Measurements from ENCODE around the gene MLH1. TPM values are rescaled to one million over a fixed set of nuclear protein-coding genes. Genes with fewer than 3 reads are reported as not detected.

MLH1 gene
- total RNA-seq, 4 donors from 2014 or later: 19.4 to 38.0 (median 27.8) TPM

DNA sequence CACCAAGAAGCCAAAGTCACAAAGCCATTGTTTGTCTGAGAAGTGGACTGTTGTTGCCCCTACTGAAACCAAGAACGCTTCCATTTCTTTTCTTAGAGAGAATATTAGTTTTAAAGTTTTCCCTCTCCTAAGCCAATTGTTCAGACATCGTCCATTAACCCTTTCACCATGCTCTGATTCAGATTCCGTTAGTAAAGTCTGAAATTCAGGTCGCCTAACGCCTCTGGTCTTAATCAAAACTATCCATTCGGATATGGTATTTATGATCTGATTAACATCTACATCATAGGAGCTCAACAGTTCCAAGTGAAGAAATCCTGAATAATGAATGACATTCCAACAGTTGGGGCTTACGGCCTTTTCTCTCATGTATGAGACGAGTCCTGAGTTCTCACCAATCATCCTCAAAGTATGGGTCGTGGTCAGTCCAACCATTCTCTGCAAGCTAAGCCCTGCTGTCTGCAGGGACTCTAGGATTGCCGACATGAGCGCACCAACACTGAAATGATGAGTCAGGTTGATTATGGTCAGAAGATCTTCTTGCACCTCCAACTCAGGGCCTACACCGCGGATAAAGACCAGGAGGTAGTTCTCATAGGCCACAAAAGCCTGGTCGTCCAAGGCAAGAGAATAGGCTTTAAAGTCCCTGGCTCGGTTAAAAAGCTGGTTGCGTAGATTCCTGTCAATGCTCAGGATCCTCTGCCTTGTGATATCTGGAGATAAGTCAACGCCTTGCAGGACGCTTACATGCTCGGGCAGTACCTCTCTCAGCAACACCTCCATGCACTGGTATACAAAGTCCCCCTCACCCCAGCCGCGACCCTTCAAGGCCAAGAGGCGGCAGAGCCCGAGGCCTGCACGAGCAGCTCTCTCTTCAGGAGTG lies 1.2 kb upstream of the MLH1 start:
- Histone ChIP-seq H3K4me1 (peaks cover 27 to 59% (median 43%) of the 10 kb centered on the region in 4 donors), H3K9me3 (no peaks in the 10 kb centered on the region), H3K27ac (peak overlapping the region; percentile 90 to 100 (median 98)), H3K36me3 (peaks cover 0 to 9% (median 3%) of the 10 kb centered on the region in 4 donors), H3K4me3 (peak overlapping the region; percentile 17 to 80 (median 66)), H3K27me3 (no peaks in the 10 kb centered on the region)
- WGBS, 2 donors (ENCODE audit: low coverage in 1 of 2): 27 to 32% methylated on average over 10 to 24 of the region's 24 CpGs
- in situ Hi-C loops (cut with MboI; ENCODE audit: low pct_ligation_motif_present in 1 of 4, low pct_unique_long_range_greater_than_20kb in 1 of 4, low sequenced_read_pairs in 3 of 4): no loop called here
- no peak for TF ChIP-seq POLR2AphosphoS5 (IDR thresholded peaks at IDR 0.05)
- no peak for TF ChIP-seq POLR2A (IDR thresholded peaks at IDR 0.05)
- TF ChIP-seq, protein P1, sequence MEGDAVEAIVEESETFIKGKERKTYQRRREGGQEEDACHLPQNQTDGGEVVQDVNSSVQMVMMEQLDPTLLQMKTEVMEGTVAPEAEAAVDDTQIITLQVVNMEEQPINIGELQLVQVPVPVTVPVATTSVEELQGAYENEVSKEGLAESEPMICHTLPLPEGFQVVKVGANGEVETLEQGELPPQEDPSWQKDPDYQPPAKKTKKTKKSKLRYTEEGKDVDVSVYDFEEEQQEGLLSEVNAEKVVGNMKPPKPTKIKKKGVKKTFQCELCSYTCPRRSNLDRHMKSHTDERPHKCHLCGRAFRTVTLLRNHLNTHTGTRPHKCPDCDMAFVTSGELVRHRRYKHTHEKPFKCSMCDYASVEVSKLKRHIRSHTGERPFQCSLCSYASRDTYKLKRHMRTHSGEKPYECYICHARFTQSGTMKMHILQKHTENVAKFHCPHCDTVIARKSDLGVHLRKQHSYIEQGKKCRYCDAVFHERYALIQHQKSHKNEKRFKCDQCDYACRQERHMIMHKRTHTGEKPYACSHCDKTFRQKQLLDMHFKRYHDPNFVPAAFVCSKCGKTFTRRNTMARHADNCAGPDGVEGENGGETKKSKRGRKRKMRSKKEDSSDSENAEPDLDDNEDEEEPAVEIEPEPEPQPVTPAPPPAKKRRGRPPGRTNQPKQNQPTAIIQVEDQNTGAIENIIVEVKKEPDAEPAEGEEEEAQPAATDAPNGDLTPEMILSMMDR (IDR thresholded peaks at IDR 0.05): no peak
- no peak for TF ChIP-seq EP300 (IDR thresholded peaks at IDR 0.05; ENCODE audit: low read depth)
- peak; percentile 35 for DNase-seq
- intact Hi-C loops (cut with DNase I; ENCODE audit: low total_unique reads): no loop called here

DNA sequence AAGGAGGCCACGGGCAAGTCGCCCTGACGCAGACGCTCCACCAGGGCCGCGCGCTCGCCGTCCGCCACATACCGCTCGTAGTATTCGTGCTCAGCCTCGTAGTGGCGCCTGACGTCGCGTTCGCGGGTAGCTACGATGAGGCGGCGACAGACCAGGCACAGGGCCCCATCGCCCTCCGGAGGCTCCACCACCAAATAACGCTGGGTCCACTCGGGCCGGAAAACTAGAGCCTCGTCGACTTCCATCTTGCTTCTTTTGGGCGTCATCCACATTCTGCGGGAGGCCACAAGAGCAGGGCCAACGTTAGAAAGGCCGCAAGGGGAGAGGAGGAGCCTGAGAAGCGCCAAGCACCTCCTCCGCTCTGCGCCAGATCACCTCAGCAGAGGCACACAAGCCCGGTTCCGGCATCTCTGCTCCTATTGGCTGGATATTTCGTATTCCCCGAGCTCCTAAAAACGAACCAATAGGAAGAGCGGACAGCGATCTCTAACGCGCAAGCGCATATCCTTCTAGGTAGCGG lies 452 bp upstream of the MLH1 start, which contains the start of gene EPM2AIP1:
TSS of gene EPM2AIP1 (minus strand) at position 326 of the 520 bp plus-strand sequence. CDS start at position 272, 54 bp downstream.
- Histone ChIP-seq H3K27me3 (no peaks in the 10 kb centered on the region), H3K4me3 (peak within 1 kb of the TSS; percentile 58 to 80 (median 66)), H3K36me3 (peaks cover 0 to 11% (median 3%) of the 10 kb centered on the region in 4 donors), H3K4me1 (peaks cover 27 to 56% (median 43%) of the 10 kb centered on the region in 4 donors), H3K9me3 (no peaks in the 10 kb centered on the region), H3K27ac (peak within 1 kb of the TSS; percentile 95 to 100 (median 98))
- DNase-seq: no peak
- in situ Hi-C loops (cut with MboI; ENCODE audit: low pct_ligation_motif_present in 1 of 4, low pct_unique_long_range_greater_than_20kb in 1 of 4, low sequenced_read_pairs in 3 of 4) (no loop called here), intact Hi-C loops (cut with DNase I; ENCODE audit: low total_unique reads) (no loop called here)
- 0% methylated on average over 29 of the region's 48 CpGs; no CpG with 5 or more reads in 1 of the 2 donors for WGBS, 2 donors (ENCODE audit: low coverage in 1 of 2)
- TF ChIP-seq POLR2AphosphoS5 (IDR thresholded peaks at IDR 0.05) (peak; percentile 94 to 95 (median 94)), POLR2A (IDR thresholded peaks at IDR 0.05) (peak; percentile 93), EP300 (IDR thresholded peaks at IDR 0.05; ENCODE audit: low read depth) (no peak)
- TF ChIP-seq, protein P1 (IDR thresholded peaks at IDR 0.05): peak in 4 of 5 experiments; percentile 29 to 69 (median 47)

DNA sequence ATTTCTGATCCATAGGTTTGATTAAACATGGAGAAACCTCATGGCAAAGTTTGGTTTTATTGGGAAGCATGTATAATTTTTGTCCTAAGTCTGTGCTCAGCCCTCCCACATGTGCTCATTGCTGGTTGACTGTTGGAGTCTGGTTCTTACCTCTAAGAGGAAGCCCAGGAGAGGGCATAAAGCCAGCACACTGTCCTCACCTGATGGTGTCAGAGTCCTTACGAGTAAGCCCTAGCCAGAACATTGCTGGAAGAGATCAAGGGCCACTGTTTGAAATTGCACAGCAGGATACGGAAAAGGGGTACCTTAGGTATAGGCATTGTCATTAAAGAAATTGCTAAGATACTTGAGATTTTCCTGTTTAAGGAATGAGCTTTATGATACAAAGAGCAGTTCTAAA lies 21.3 kb downstream of the MLH1 start:
- Histone ChIP-seq H3K27me3 (no peaks in the 10 kb centered on the region), H3K36me3 (peaks cover 0 to 69% (median 20%) of the 10 kb centered on the region in 4 donors), H3K4me3 (no peak overlapping the region), H3K4me1 (no peaks in the 10 kb centered on the region), H3K27ac (no peak overlapping the region), H3K9me3 (no peaks in the 10 kb centered on the region)
- no peak for TF ChIP-seq POLR2AphosphoS5 (IDR thresholded peaks at IDR 0.05)
- no peak for TF ChIP-seq POLR2A (IDR thresholded peaks at IDR 0.05)
- TF ChIP-seq, protein P1 (IDR thresholded peaks at IDR 0.05): no peak
- no peak for TF ChIP-seq EP300 (IDR thresholded peaks at IDR 0.05; ENCODE audit: low read depth)
- intact Hi-C loops (cut with DNase I; ENCODE audit: low total_unique reads): no loop called here
- 89% methylated on average over 2 of the region's 2 CpGs; no CpG with 5 or more reads in 1 of the 2 donors for WGBS, 2 donors (ENCODE audit: low coverage in 1 of 2)
- in situ Hi-C loops (cut with MboI; ENCODE audit: low pct_ligation_motif_present in 1 of 4, low pct_unique_long_range_greater_than_20kb in 1 of 4, low sequenced_read_pairs in 3 of 4): no loop called here
- DNase-seq: no peak

DNA sequence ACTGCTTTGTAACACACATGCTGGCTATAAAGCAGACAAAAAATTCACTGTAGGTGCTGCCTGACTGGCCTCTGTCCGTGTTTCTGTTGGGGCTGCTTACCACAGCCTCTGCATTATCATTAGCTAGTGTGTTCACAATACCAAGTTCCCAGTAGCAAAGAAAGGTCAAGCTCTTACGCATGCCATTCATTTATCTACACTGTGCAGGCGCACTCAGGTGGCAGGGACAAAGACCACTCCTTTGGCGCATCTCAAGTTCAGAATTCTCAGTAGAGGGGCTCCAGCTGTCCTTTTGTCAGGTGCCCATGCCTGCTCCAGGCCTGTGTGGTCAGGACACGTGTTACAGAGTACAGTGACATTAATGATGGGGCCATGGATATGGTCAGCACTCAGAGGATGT lies 22.3 kb downstream of the MLH1 start:
- in situ Hi-C loops (cut with MboI; ENCODE audit: low pct_ligation_motif_present in 1 of 4, low pct_unique_long_range_greater_than_20kb in 1 of 4, low sequenced_read_pairs in 3 of 4): no loop called here
- Histone ChIP-seq H3K4me1 (no peaks in the 10 kb centered on the region), H3K9me3 (no peaks in the 10 kb centered on the region), H3K36me3 (peaks cover 0 to 75% (median 24%) of the 10 kb centered on the region in 4 donors), H3K4me3 (no peak overlapping the region), H3K27ac (no peak overlapping the region), H3K27me3 (no peaks in the 10 kb centered on the region)
- TF ChIP-seq EP300 (IDR thresholded peaks at IDR 0.05; ENCODE audit: low read depth): no peak
- TF ChIP-seq POLR2A (IDR thresholded peaks at IDR 0.05): no peak
- TF ChIP-seq, protein P1 (IDR thresholded peaks at IDR 0.05): no peak
- TF ChIP-seq POLR2AphosphoS5 (IDR thresholded peaks at IDR 0.05): no peak
- DNase-seq: no peak
- WGBS, 2 donors (ENCODE audit: low coverage in 1 of 2): 93 to 94% methylated on average over 3 to 5 of the region's 5 CpGs
- intact Hi-C loops (cut with DNase I; ENCODE audit: low total_unique reads): no loop called here

Data from transverse colon (tissue), 4 donors.